Posterior cingulate gyrus (tissue), 11 donors: ENCODE results near the gene ZMYND11.

Source experiments
- DNase-seq, 10 donors: peaks; one replicate each; pipeline versions ENCODE4 v3.0.0 to v3.0.0-alpha.2; 2020 to 2021; ENCODE audit warnings: mixed read lengths in 3 of 10
- intact Hi-C: fragments of 100-400 bp; cut with DNase I; formaldehyde crosslinking; loops from one replicate; pipeline ENCODE4 v1.15.1; 2023

ZMYND11 gene

DNA sequence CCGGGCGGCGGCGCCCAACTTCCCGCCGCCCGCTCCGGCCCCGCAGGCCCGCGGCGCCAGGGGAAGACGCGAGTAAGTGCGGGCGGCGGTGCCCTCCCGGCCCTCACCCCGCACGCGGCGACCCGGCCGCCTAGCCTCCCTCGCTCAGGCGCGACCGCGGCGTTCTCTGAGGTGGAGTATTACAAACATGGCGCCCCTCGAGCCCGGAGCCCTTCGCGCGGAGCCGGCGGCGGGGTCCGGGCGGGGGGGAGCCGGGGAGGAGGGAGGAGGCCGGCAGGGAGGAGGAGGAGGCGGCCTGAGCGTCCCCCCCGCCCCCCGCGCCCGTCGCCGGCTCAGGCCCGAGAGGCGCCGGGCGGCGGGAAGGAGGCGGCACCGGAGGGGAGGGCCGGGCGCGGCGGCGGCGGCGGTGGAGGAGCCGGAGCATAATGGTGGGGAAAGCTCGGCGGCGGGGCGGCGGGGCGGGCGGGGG lies at the start of gene ZMYND11:
Gene ZMYND11, plus strand, starts transcription at position 324 of the 469 bp plus-strand sequence. CDS start 44,558 bp downstream, outside the sequence.
- intact Hi-C loops = no loop called here
- peak; percentile 31 to 91 (median 58) for DNase-seq

DNA sequence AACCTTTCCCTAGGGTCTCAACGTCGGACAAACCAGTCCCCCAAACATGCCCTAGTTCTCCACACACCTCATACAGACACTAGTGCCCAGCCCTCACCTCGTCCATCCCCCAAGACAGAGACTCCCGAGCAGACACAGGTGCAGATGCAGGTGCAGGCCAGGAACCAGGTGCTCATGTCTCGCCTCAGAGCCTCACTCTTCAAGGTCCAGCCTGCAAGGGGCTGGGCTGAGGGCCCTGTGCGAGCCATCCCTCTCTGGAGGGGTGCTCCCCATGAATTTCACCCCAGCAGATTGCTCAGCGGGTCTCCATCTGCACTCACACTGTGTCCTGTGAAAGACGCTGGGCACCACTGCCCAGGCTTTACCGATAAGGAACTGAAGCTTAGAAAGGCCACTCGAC lies 49.2 kb upstream of the ZMYND11 start:
- peak in 2 of 10 donors; percentile 67 to 79 for DNase-seq
- intact Hi-C loops = no loop called here

DNA sequence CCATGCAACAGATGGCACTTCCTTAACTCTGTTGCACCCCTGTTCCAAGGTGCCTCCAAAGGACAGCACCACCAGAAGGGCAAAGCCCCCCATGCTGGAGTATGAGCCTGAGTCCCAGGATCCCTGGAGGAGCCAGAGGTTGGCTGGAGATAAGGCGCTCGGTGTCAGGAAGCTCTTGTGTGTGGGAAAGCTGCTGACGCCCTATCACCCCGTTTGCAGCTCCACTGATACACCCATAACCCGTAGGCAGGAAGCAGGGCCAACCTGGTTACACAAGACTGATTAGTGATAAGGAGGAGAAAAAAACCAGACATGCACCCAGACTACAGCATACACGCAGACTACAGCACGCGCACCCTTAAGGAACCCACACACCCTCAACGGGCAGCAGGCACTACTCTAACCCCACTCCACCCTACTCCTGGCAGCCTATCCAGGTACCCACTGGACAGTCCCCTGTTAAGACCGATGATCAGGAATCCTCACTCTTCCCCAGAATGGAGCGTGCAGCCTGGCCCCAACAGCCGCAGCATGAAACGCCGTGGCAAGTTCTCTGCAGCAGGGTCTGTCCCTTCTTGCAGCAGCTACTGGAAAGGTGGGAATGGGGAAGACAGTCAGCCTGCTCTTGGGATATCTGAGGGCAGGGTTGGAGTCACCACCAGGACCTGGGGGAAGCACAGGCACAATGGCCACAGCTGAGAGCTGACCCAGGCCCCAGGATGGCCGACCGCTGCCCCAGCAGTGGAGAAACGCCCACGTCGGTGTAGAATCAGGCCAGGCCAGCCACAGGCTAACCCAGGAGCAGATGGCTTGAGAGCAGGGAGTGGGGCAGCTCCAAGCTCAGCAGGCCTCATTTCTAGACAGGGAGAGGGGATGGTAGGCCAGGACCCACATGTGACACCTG lies 47.8 kb upstream of the ZMYND11 start:
- no peak for DNase-seq
- intact Hi-C loops = no loop called here

DNA sequence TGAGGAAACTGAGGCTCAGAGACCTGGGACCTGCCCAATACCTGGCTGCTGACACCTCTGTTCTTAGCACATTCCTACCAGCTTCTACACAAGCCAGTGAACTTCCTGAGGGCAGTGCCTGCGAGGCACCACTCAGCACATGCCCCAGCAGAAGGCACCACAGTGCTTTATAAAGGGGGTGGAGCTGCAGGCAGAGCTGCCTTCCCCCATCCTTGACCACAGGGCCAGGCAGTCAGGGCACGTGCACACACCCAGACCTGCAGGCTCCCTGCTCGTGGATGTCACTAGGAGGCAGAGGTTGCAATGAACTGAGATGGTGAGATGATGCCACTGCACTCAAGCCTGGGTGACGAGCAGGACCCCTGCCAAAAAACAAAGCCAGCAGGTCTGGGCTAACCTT lies 47.0 kb upstream of the ZMYND11 start:
- intact Hi-C loops = no loop called here
- DNase-seq = no peak

DNA sequence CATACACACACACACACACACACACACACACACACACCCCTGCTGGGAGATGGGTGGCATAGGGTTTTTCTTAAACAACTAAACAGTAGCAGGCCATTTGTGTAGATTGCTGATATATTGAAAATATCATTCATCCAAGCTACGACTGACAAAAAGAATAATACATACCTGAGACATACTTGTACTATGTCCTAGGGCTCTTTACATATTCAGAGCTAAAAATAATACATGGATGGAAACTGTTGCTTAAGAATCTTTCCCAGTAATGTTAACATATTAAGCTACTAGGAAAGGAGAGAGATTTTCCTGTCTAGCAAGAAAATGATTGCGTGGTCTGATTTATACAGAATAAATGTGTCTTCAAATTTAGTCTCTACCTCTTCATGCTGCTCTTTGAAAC lies 46.0 kb upstream of the ZMYND11 start:
- no peak for DNase-seq
- intact Hi-C loops = no loop called here

DNA sequence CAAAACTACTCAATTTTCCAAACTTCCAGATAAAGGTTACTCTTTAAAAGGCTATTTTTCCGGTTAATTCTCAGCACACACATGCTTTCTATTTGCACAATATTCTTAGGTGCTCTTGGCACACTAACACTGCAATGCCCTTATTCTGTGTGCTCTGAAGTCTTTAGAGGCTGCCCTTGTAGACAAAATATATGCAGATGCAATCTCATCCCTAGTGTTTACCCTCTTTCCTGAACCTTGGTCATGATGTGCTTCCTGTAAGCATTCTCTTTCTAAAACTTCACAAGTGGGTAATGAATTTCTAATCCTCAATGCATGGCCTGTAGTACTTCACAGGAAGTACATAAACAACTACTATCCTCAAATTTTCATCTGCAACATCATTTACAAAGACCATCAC lies 45.1 kb upstream of the ZMYND11 start:
- DNase-seq = no peak
- intact Hi-C loops = no loop called here

DNA sequence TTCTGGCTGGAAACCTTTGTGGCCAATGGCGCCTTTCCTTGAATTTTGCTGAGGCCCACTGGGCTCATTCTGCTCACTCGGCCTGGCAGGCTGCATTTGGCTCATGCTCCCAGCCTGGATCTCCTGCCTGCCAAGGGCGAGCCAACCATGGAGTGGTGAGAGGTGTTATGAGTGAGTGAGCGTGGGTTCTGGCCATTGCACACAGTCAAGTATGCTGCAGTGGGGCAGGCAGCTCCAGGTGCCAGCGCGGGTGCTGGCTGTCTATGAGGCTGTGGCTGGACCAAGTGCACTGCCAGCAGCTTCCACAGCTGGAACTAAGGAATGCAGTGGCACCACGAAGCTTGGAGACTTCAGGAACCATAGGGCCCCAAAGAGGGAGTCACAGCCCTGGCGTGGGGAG lies 43.9 kb upstream of the ZMYND11 start:
- intact Hi-C loops = no loop called here
- peak in 1 of 10 donors; percentile 64 for DNase-seq

GRCh38 chr10:92153-92552 lies 43.1 kb upstream of the ZMYND11 start:
- intact Hi-C loops = no loop called here
- DNase-seq = no peak

GRCh38 chr10:92846-93245 lies 42.4 kb upstream of the ZMYND11 start:
- intact Hi-C loops = no loop called here
- DNase-seq = no peak

- no peak for DNase-seq
- intact Hi-C loops = no loop called here
Observed at GRCh38 chr10:94613-95012, 40.6 kb upstream of the ZMYND11 start.

DNA sequence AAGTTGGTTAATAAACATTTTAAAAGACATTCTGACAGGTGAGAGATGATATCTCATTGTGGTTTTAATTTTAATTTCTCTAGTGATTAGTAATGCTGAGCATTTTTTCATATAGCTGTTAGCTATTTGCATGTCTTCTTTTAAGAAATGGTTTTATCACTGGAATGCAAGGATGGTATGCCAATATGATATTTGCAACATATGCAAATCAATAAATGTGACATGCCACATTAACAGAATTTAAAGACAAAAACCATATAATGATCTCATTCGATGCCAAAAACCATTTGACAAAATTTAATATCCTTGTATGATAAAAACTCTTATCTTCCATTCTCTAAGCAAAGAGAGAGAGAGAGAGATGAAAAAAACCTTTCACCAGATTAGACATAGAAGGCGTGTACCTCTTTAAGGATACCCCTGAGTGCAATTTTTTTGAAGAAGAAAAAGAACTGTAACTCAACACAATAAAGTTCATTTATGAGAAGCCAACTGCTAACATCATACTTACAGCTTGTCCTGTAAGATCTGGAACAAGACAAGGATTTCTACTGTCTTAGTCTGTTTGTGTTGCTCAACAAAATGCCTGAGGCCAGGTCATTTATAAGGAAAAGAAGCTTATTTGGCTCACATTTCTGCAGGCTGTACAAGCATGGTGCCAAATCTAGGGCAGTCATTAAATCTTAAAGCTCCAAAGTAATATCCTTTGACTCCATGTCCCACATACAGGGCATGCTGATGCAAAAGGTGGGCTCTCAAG lies 39.7 kb upstream of the ZMYND11 start:
- intact Hi-C loops = no loop called here
- no peak for DNase-seq

DNA sequence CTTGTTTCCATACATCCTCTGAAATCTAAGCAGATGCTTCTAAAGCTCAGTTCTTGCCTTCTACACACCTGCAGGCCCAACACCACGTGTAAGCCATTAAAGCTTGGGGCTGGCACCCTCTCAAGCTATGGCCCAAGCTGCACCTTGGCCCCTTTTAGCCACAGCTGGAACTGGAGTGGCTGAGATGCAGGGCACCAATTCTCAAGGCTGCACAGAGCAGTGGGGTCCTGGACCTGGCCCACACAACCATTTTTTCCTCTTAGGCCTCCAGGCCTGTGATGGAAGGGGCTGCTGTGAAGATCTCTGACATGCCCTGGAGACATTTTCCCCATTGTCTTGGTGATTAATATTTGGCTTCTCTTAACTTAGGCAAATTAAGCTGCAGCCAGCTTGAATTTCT lies 38.8 kb upstream of the ZMYND11 start:
- intact Hi-C loops = no loop called here
- DNase-seq = no peak

DNA sequence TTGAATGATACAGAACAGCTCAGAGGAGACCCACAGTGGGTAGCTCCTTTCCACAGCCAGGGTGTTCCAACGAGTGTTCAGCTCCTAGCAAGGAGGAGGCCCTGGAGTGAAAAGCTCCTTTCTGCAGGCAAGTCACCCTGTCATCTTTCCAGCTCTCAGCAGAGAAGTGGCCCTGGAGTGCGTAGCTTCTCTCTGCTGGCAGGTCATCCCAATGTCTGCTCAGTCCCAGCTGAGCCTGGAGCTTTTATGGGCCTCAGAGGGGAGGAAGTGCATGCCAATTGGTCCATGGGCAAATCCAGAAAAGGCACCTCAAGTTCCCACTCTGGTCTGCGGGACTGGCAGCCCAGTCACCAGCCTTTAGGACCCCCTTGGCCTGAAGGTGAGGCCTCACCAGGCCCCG lies 30.8 kb upstream of the ZMYND11 start:
- intact Hi-C loops = no loop called here
- DNase-seq = no peak

- intact Hi-C loops = no loop called here
- DNase-seq = peak in 1 of 10 donors; percentile 77
Observed at GRCh38 chr10:104862-105565, 30.2 kb upstream of the ZMYND11 start.

GRCh38 chr10:105806-106205 lies 29.4 kb upstream of the ZMYND11 start:
- intact Hi-C loops = no loop called here
- no peak for DNase-seq

- intact Hi-C loops = no loop called here
- DNase-seq = no peak
Observed at GRCh38 chr10:106740-107139, 28.5 kb upstream of the ZMYND11 start.

GRCh38 chr10:112246-112645 lies 23.0 kb upstream of the ZMYND11 start:
- intact Hi-C loops = no loop called here
- no peak for DNase-seq

DNA sequence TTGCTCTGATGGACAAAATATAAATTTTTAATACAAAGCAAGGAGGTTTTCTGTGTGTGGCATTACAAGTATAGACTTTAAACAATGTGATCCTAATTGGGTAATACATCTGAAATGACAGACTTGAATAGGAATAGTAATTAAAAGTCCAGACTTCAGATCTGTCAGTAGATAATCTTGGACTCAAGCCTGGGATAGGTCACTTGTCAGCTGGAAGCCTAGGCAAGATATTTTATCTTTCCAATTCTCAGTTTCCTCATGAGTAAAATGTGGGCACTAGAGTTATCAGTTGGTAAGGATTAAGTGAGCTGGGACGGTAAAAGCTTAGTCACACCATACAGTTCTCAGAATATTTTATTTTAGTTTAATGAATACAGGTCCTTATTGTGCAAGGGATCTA lies 10.4 kb upstream of the ZMYND11 start:
- DNase-seq = no peak
- intact Hi-C loops = no loop called here

- no peak for DNase-seq
- intact Hi-C loops = no loop called here
Observed at GRCh38 chr10:127612-128432, 7.4 kb upstream of the ZMYND11 start.

- intact Hi-C loops = no loop called here
- no peak for DNase-seq
Observed at GRCh38 chr10:129810-130209, 5.4 kb upstream of the ZMYND11 start.
